Activated CD8-positive, alpha-beta T cell treated with anti-CD3 and anti-CD28 coated beads, Interleukin-2, amount 10 ng/mL, durations not matched to agents 7 days and 5 days (primary cell): Measurements from ENCODE around the gene MITF. TPM values are rescaled to one million over a fixed set of nuclear protein-coding genes. Genes with fewer than 3 reads are reported as not detected.

Experiments used
- ATAC-seq: fragments of 150-1000 bp; cut with Tn5 transposase; one replicate; pipeline ENCODE4 v1.10.0; 2021; ENCODE audit warnings: moderate library complexity
- CTCF ChIA-PET: fragments of 350-600 bp; sonication (Branson Sonifier 250); formaldehyde crosslinking; loops from one replicate; lab custom pipeline; 2021; ENCODE audit warnings: antibody characterized with exemption; lab: Charles Lee
- POLR2A ChIA-PET: fragments of 350-600 bp; sonication (Branson Sonifier 250); formaldehyde crosslinking; loops from one replicate; lab custom pipeline; 2021; ENCODE audit warnings: antibody characterized with exemption; lab: Charles Lee
- DNase-seq: peaks from one replicate; pipeline ENCODE4 v3.0.0-alpha.2; 2020
- H3K27ac Mint-ChIP-seq: one replicate; pipeline ENCODE4 v1.8.0; 2021; ENCODE audit warnings: mild to moderate bottlenecking, mixed read lengths
- H3K27me3 Mint-ChIP-seq: one replicate; pipeline ENCODE4 v1.8.0; 2021; ENCODE audit warnings: low read depth, mixed read lengths
- H3K36me3 Mint-ChIP-seq: one replicate; pipeline ENCODE4 v1.8.0; 2021; ENCODE audit warnings: low read depth, mixed read lengths
- H3K4me1 Mint-ChIP-seq: one replicate; pipeline ENCODE4 v1.8.0; 2021; ENCODE audit warnings: low read depth, mixed read lengths
- H3K4me3 Mint-ChIP-seq: one replicate; pipeline ENCODE4 v1.8.0; 2021; ENCODE audit warnings: mild to moderate bottlenecking, mixed read lengths
- H3K9me3 Mint-ChIP-seq: one replicate; pipeline ENCODE4 v1.8.0; 2022; ENCODE audit warnings: mixed read lengths; ENCODE audit not compliant: insufficient read depth
- total RNA-seq, 2 experiments: library from RNA; stranded (reverse); gene quantifications; one replicate each; pipeline ENCODE4 v1.2.3, GENCODE V29; 2021

MITF gene
- total RNA-seq, 2 experiments from 2014 or later: not detected

GRCh38 chr3:69748503-69748902 is 9.2 kb downstream of the MITF start:
- ChIA-PET POLR2A (no interaction called here), CTCF (no interaction called here)
- no peak for ATAC-seq
- Mint-ChIP-seq H3K27me3 (peaks cover 1% of the 10 kb centered on the region), H3K36me3 (no peaks in the 10 kb centered on the region), H3K27ac (no peak overlapping the region), H3K4me1 (peaks cover 4% of the 10 kb centered on the region), H3K4me3 (no peak overlapping the region), H3K9me3 (no peaks in the 10 kb centered on the region)
- no peak for DNase-seq

GRCh38 chr3:69749461-69749860 is 10.2 kb downstream of the MITF start:
- H3K27ac Mint-ChIP-seq: no peak overlapping the region
- H3K4me1 Mint-ChIP-seq: peaks cover 4% of the 10 kb centered on the region
- H3K9me3 Mint-ChIP-seq: no peaks in the 10 kb centered on the region
- ChIA-PET POLR2A (no interaction called here), CTCF (no interaction called here)
- H3K4me3 Mint-ChIP-seq: no peak overlapping the region
- H3K27me3 Mint-ChIP-seq: no peaks in the 10 kb centered on the region
- no peaks in the 10 kb centered on the region for H3K36me3 Mint-ChIP-seq
- no peak for DNase-seq
- no peak for ATAC-seq

GRCh38 chr3:69750549-69750948 is 11.3 kb downstream of the MITF start:
- ATAC-seq (no peak), DNase-seq (no peak)
- Mint-ChIP-seq H3K4me1 (peaks cover 4% of the 10 kb centered on the region), H3K9me3 (no peaks in the 10 kb centered on the region), H3K27me3 (no peaks in the 10 kb centered on the region), H3K27ac (no peak overlapping the region), H3K4me3 (no peak overlapping the region), H3K36me3 (no peaks in the 10 kb centered on the region)
- POLR2A ChIA-PET: no interaction called here
- CTCF ChIA-PET: no interaction called here

- DNase-seq: no peak
- ATAC-seq: no peak
- Mint-ChIP-seq H3K27ac (no peak overlapping the region), H3K4me1 (peaks cover 4% of the 10 kb centered on the region), H3K36me3 (no peaks in the 10 kb centered on the region), H3K4me3 (no peak overlapping the region), H3K27me3 (no peaks in the 10 kb centered on the region), H3K9me3 (no peaks in the 10 kb centered on the region)
- CTCF ChIA-PET: no interaction called here
- POLR2A ChIA-PET: no interaction called here
Measured at GRCh38 chr3:69751074-69751476, 11.8 kb downstream of the MITF start.

GRCh38 chr3:69752241-69752640 is 13.0 kb downstream of the MITF start:
- no peak overlapping the region for H3K27ac Mint-ChIP-seq
- H3K4me3 Mint-ChIP-seq: no peak overlapping the region
- no peak for DNase-seq
- no peaks in the 10 kb centered on the region for H3K36me3 Mint-ChIP-seq
- POLR2A ChIA-PET: no interaction called here
- peaks cover under 1% of the 10 kb centered on the region for H3K27me3 Mint-ChIP-seq
- ATAC-seq: no peak
- no peaks in the 10 kb centered on the region for H3K9me3 Mint-ChIP-seq
- CTCF ChIA-PET: no interaction called here
- H3K4me1 Mint-ChIP-seq: peaks cover 4% of the 10 kb centered on the region

- ATAC-seq (no peak), DNase-seq (no peak)
- Mint-ChIP-seq H3K27me3 (peaks cover 2% of the 10 kb centered on the region), H3K4me1 (no peaks in the 10 kb centered on the region), H3K36me3 (no peaks in the 10 kb centered on the region), H3K9me3 (no peaks in the 10 kb centered on the region), H3K4me3 (no peak overlapping the region), H3K27ac (no peak overlapping the region)
- ChIA-PET POLR2A (no interaction called here), CTCF (no interaction called here)
Measured at GRCh38 chr3:69753179-69753775, 14.0 kb downstream of the MITF start.

GRCh38 chr3:69755795-69756194 is 16.5 kb downstream of the MITF start:
- ATAC-seq (no peak), DNase-seq (no peak)
- peaks cover 2% of the 10 kb centered on the region for H3K27me3 Mint-ChIP-seq
- ChIA-PET POLR2A (no interaction called here), CTCF (no interaction called here)
- no peak overlapping the region for H3K4me3 Mint-ChIP-seq
- H3K9me3 Mint-ChIP-seq: no peaks in the 10 kb centered on the region
- H3K4me1 Mint-ChIP-seq: no peaks in the 10 kb centered on the region
- no peak overlapping the region for H3K27ac Mint-ChIP-seq
- H3K36me3 Mint-ChIP-seq: no peaks in the 10 kb centered on the region

GRCh38 chr3:69761896-69762767 is 22.9 kb downstream of the MITF start:
- ChIA-PET POLR2A (no interaction called here), CTCF (no interaction called here)
- Mint-ChIP-seq H3K27ac (no peak overlapping the region), H3K36me3 (no peaks in the 10 kb centered on the region), H3K27me3 (peaks cover 2% of the 10 kb centered on the region), H3K9me3 (no peaks in the 10 kb centered on the region), H3K4me1 (no peaks in the 10 kb centered on the region), H3K4me3 (no peak overlapping the region)
- DNase-seq: no peak
- ATAC-seq: no peak

GRCh38 chr3:69762768-69763229 is 23.5 kb downstream of the MITF start:
- POLR2A ChIA-PET: no interaction called here
- ATAC-seq: no peak
- H3K9me3 Mint-ChIP-seq: no peaks in the 10 kb centered on the region

GRCh38 chr3:69763458-69763857 is 24.2 kb downstream of the MITF start:
- H3K27ac Mint-ChIP-seq: no peak overlapping the region
- no peaks in the 10 kb centered on the region for H3K4me1 Mint-ChIP-seq
- ChIA-PET CTCF (no interaction called here), POLR2A (no interaction called here)
- H3K9me3 Mint-ChIP-seq: no peaks in the 10 kb centered on the region
- H3K4me3 Mint-ChIP-seq: no peak overlapping the region
- H3K36me3 Mint-ChIP-seq: no peaks in the 10 kb centered on the region
- H3K27me3 Mint-ChIP-seq: no peaks in the 10 kb centered on the region
- ATAC-seq (no peak), DNase-seq (no peak)

More at GRCh38 chr3:69762768-69763229, 23.5 kb downstream of the MITF start:
- no peak overlapping the region for H3K4me3 Mint-ChIP-seq
- H3K27ac Mint-ChIP-seq: no peak overlapping the region
- CTCF ChIA-PET: no interaction called here
- H3K4me1 Mint-ChIP-seq: no peaks in the 10 kb centered on the region
- no peak for DNase-seq
- no peaks in the 10 kb centered on the region for H3K36me3 Mint-ChIP-seq
- H3K27me3 Mint-ChIP-seq: no peaks in the 10 kb centered on the region

- Mint-ChIP-seq H3K9me3 (no peaks in the 10 kb centered on the region), H3K27me3 (no peaks in the 10 kb centered on the region), H3K27ac (no peak overlapping the region), H3K4me3 (no peak overlapping the region), H3K4me1 (no peaks in the 10 kb centered on the region), H3K36me3 (no peaks in the 10 kb centered on the region)
- ChIA-PET CTCF (no interaction called here), POLR2A (no interaction called here)
- ATAC-seq (no peak), DNase-seq (no peak)
Measured at GRCh38 chr3:69764121-69764741, 25.0 kb downstream of the MITF start.

- H3K36me3 Mint-ChIP-seq: no peaks in the 10 kb centered on the region
- no peak overlapping the region for H3K27ac Mint-ChIP-seq
- no peaks in the 10 kb centered on the region for H3K9me3 Mint-ChIP-seq
- H3K4me3 Mint-ChIP-seq: no peak overlapping the region
- ATAC-seq: no peak
- no peak for DNase-seq
- no peaks in the 10 kb centered on the region for H3K27me3 Mint-ChIP-seq
- CTCF ChIA-PET: no interaction called here
- POLR2A ChIA-PET: no interaction called here
- no peaks in the 10 kb centered on the region for H3K4me1 Mint-ChIP-seq
Measured at GRCh38 chr3:69764861-69765260, 25.6 kb downstream of the MITF start.
